NK-92 treated with Interleukin-12 subunit alpha and Interleukin-12 subunit beta, amount 100 ng/mL, for 24 hours (cell line): ENCODE data around the gene NACC1.

Source experiments
- DNase-seq: peaks from one replicate; lab custom pipeline; 2025; lab: John Stamatoyannopoulos, UW

The NACC1 gene

GRCh38 chr19:13087795-13088537, 30.1 kb upstream of the NACC1 start:
- no peak for DNase-seq

- DNase-seq, result no peak
These were observed 28.8 kb upstream of the NACC1 start for GRCh38 chr19:13089139-13089856.

GRCh38 chr19:13089857-13090507, 28.1 kb upstream of the NACC1 start:
- DNase-seq, result no peak

- DNase-seq, result no peak
These were observed 27.4 kb upstream of the NACC1 start for GRCh38 chr19:13090511-13091231.

GRCh38 chr19:13091400-13092157, 26.5 kb upstream of the NACC1 start:
- DNase-seq, result no peak

GRCh38 chr19:13092158-13092543, 25.9 kb upstream of the NACC1 start:
- DNase-seq, result no peak

GRCh38 chr19:13092606-13093235, 25.3 kb upstream of the NACC1 start:
- DNase-seq, result no peak

- peak; percentile 61 for DNase-seq
These were observed 24.5 kb upstream of the NACC1 start for GRCh38 chr19:13093407-13094105.

- no peak for DNase-seq
These were observed 24.0 kb upstream of the NACC1 start for GRCh38 chr19:13094106-13094504.

GRCh38 chr19:13094771-13095392, 23.2 kb upstream of the NACC1 start:
- no peak for DNase-seq

GRCh38 chr19:13095393-13095784, 22.7 kb upstream of the NACC1 start:
- DNase-seq, result no peak

- DNase-seq, result no peak
These were observed 21.8 kb upstream of the NACC1 start for GRCh38 chr19:13095934-13096927.

GRCh38 chr19:13097033-13097462, 21.0 kb upstream of the NACC1 start:
- DNase-seq, result no peak

- DNase-seq, result no peak
These were observed 20.4 kb upstream of the NACC1 start for GRCh38 chr19:13097463-13098258.

- DNase-seq, result no peak
These were observed 19.6 kb upstream of the NACC1 start for GRCh38 chr19:13098277-13099072.

- DNase-seq, result peak; percentile 59
These were observed 18.7 kb upstream of the NACC1 start for GRCh38 chr19:13099073-13099999.
